Upper lobe of left lung (tissue), 4 donors: ENCODE measurements around the gene RNF144B.

Source experiments
- POLR2A ChIP-seq, 4 donors: fragments of 450-650 bp; IDR thresholded peaks; one replicate each; pipeline ENCODE4 v1.5.1; 2016 to 2017; ENCODE audit warnings: antibody characterized with exemption in 4 of 4, mild to moderate bottlenecking in 2 of 4
- POLR2AphosphoS5 ChIP-seq, 2 donors: sonication (generic); formaldehyde crosslinking; IDR thresholded peaks; one replicate each; pipeline ENCODE4 v1.5.1; 2017; ENCODE audit warnings: antibody characterized with exemption in 2 of 2
- TF ChIP-seq, protein P1 (sequence below), 6 experiments: fragments of 450-650 bp in 4 of 6; fragments of 200-600 bp in 2 of 6; sonication (generic) in 2 of 6; IDR thresholded peaks; one replicate each; pipeline ENCODE4 v1.5.1; 2016 to 2019; ENCODE audit warnings: antibody characterized with exemption in 6 of 6

DNA sequence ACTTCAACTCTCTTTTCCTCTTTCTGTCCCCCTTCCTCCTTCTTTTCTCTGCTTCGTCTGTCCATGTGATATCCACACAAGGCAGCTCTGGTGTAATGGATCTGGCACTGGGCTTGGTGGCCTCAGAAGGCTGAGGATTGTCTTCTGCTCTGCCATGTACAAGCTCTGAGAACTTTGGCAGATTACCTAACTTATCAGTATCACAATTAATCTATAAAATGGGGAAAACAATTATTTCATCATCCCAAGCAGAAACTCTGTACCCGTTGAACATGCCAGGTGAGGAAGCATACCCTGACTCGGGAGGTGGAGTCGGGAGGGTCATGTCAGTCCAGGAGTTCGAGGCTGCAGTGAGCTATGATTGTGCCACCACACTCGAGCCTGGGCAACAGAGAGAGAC lies 10.6 kb downstream of the RNF144B start:
- TF ChIP-seq, protein P1, sequence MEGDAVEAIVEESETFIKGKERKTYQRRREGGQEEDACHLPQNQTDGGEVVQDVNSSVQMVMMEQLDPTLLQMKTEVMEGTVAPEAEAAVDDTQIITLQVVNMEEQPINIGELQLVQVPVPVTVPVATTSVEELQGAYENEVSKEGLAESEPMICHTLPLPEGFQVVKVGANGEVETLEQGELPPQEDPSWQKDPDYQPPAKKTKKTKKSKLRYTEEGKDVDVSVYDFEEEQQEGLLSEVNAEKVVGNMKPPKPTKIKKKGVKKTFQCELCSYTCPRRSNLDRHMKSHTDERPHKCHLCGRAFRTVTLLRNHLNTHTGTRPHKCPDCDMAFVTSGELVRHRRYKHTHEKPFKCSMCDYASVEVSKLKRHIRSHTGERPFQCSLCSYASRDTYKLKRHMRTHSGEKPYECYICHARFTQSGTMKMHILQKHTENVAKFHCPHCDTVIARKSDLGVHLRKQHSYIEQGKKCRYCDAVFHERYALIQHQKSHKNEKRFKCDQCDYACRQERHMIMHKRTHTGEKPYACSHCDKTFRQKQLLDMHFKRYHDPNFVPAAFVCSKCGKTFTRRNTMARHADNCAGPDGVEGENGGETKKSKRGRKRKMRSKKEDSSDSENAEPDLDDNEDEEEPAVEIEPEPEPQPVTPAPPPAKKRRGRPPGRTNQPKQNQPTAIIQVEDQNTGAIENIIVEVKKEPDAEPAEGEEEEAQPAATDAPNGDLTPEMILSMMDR (IDR thresholded peaks at IDR 0.05) = no peak
- TF ChIP-seq POLR2AphosphoS5 (IDR thresholded peaks at IDR 0.05) (no peak), POLR2A (IDR thresholded peaks at IDR 0.05) (no peak)
